HEK293 (cell line): ENCODE measurements around the gene SCTR.

Source experiments
- GFI1B ChIP-seq: fragments of 450-650 bp; formaldehyde crosslinking; IDR thresholded peaks from 2 replicates; pipeline ENCODE4 v1.5.1; 2016; ENCODE audit warnings: missing biosample characterization, missing genetic modification characterization
- KLF1 ChIP-seq: fragments of 450-650 bp; formaldehyde crosslinking; IDR thresholded peaks from 2 replicates; pipeline ENCODE4 v1.5.1; 2016; ENCODE audit warnings: missing biosample characterization, missing genetic modification characterization
- KLF8 ChIP-seq: fragments of 450-650 bp; formaldehyde crosslinking; IDR thresholded peaks from 2 replicates; pipeline ENCODE4 v1.5.1; 2016; ENCODE audit warnings: missing biosample characterization, missing genetic modification characterization
- MYNN ChIP-seq: fragments of 450-650 bp; formaldehyde crosslinking; IDR thresholded peaks from 2 replicates; pipeline ENCODE4 v1.5.1; 2016; ENCODE audit warnings: missing biosample characterization, missing genetic modification characterization, borderline replicate concordance
- PRDM1 ChIP-seq: fragments of 450-650 bp; formaldehyde crosslinking; IDR thresholded peaks from 2 replicates; pipeline ENCODE4; 2016; ENCODE audit warnings: missing biosample characterization, missing genetic modification characterization
- SALL2 ChIP-seq: fragments of 450-650 bp; formaldehyde crosslinking; IDR thresholded peaks from 2 replicates; pipeline ENCODE4 v1.5.0; 2017; ENCODE audit warnings: missing biosample characterization, mild to moderate bottlenecking, missing genetic modification characterization, borderline replicate concordance
- SP7 ChIP-seq: fragments of 450-650 bp; formaldehyde crosslinking; IDR thresholded peaks from 2 replicates; pipeline ENCODE4 v1.5.1; 2016; ENCODE audit warnings: missing biosample characterization, missing genetic modification characterization
- TCF7L2 ChIP-seq: IDR thresholded peaks from 2 replicates; pipeline ENCODE4 v1.6.1; 2011; ENCODE audit warnings: low read depth, mild to moderate bottlenecking, inconsistent platforms, low read length, moderate library complexity, borderline replicate concordance
- YY1 ChIP-seq: fragments of 450-650 bp; formaldehyde crosslinking; IDR thresholded peaks from 2 replicates; pipeline ENCODE4 v1.5.1; 2018; ENCODE audit warnings: missing biosample characterization, missing genetic modification characterization
- ZFP41 ChIP-seq: fragments of 450-650 bp; formaldehyde crosslinking; IDR thresholded peaks from 2 replicates; pipeline ENCODE4 v1.5.1; 2016; ENCODE audit warnings: missing biosample characterization, missing genetic modification characterization, borderline replicate concordance
- ZNF19 ChIP-seq: fragments of 450-650 bp; formaldehyde crosslinking; IDR thresholded peaks from 2 replicates; pipeline ENCODE4; 2016; ENCODE audit warnings: missing biosample characterization, missing genetic modification characterization, low read depth
- ZNF23 ChIP-seq: fragments of 450-650 bp; formaldehyde crosslinking; IDR thresholded peaks from 2 replicates; pipeline ENCODE4 v1.5.1; 2016; ENCODE audit warnings: missing biosample characterization, missing genetic modification characterization, borderline replicate concordance
- ZNF24 ChIP-seq: fragments of 450-650 bp; formaldehyde crosslinking; IDR thresholded peaks from 2 replicates; pipeline ENCODE4 v1.5.1; 2016; ENCODE audit warnings: missing biosample characterization, missing genetic modification characterization
- ZNF394 ChIP-seq: fragments of 450-650 bp; formaldehyde crosslinking; IDR thresholded peaks from 2 replicates; pipeline ENCODE4 v1.5.1; 2016; ENCODE audit warnings: missing biosample characterization, missing genetic modification characterization, mild to moderate bottlenecking, moderate library complexity, borderline replicate concordance
- ZNF473 ChIP-seq: fragments of 450-650 bp; formaldehyde crosslinking; IDR thresholded peaks from 2 replicates; pipeline ENCODE4 v1.5.1; 2017; ENCODE audit warnings: missing biosample characterization, missing genetic modification characterization
- ZNF510 ChIP-seq: fragments of 450-650 bp; formaldehyde crosslinking; IDR thresholded peaks from 2 replicates; pipeline ENCODE4 v1.5.1; 2018; ENCODE audit warnings: mild to moderate bottlenecking, missing genetic modification characterization, missing biosample characterization; ENCODE audit not compliant: insufficient replicate concordance
- ZNF513 ChIP-seq: fragments of 450-650 bp; IDR thresholded peaks from 2 replicates; pipeline ENCODE4 v1.5.1; 2018; ENCODE audit warnings: missing biosample characterization, missing genetic modification characterization
- ZNF548 ChIP-seq: fragments of 450-650 bp; formaldehyde crosslinking; IDR thresholded peaks from 2 replicates; pipeline ENCODE4 v1.5.1; 2016; ENCODE audit warnings: missing biosample characterization, missing genetic modification characterization
- ZNF629 ChIP-seq: fragments of 450-650 bp; formaldehyde crosslinking; IDR thresholded peaks from 2 replicates; pipeline ENCODE4 v1.5.1; 2017; ENCODE audit warnings: missing biosample characterization, missing genetic modification characterization
- ZNF660 ChIP-seq: fragments of 450-650 bp; IDR thresholded peaks from 2 replicates; pipeline ENCODE4 v1.5.1; 2018; ENCODE audit warnings: missing biosample characterization, mild to moderate bottlenecking, missing genetic modification characterization
- ZNF670 ChIP-seq: fragments of 450-650 bp; formaldehyde crosslinking; IDR thresholded peaks from 2 replicates; pipeline ENCODE4 v1.5.1; 2016; ENCODE audit warnings: missing biosample characterization, missing genetic modification characterization, low read depth
- ZNF776 ChIP-seq: fragments of 450-650 bp; formaldehyde crosslinking; IDR thresholded peaks from 2 replicates; pipeline ENCODE4 v1.5.0; 2017; ENCODE audit warnings: missing biosample characterization, missing genetic modification characterization, borderline replicate concordance
- ZNF830 ChIP-seq: fragments of 450-650 bp; IDR thresholded peaks from 2 replicates; pipeline ENCODE4 v1.5.0; 2018; ENCODE audit warnings: missing biosample characterization, missing genetic modification characterization, low read depth, mild to moderate bottlenecking, moderate library complexity
- ZNF837 ChIP-seq: fragments of 450-650 bp; formaldehyde crosslinking; IDR thresholded peaks from 2 replicates; pipeline ENCODE4 v1.5.1; 2016; ENCODE audit warnings: missing biosample characterization, missing genetic modification characterization
- ZSCAN30 ChIP-seq: fragments of 450-650 bp; IDR thresholded peaks from 2 replicates; pipeline ENCODE4 v1.5.1; 2018; ENCODE audit warnings: missing biosample characterization, mild to moderate bottlenecking, missing genetic modification characterization, moderate library complexity
- TF ChIP-seq, protein P1 (sequence below): fragments of 450-650 bp; formaldehyde crosslinking; IDR thresholded peaks from 2 replicates; pipeline ENCODE4 v1.5.1; 2016; ENCODE audit warnings: missing biosample characterization, missing genetic modification characterization
- TF ChIP-seq, protein P2 (sequence below): fragments of 450-650 bp; formaldehyde crosslinking; IDR thresholded peaks from 2 replicates; pipeline ENCODE4 v1.5.1; 2017; ENCODE audit warnings: missing biosample characterization, missing genetic modification characterization
- TF ChIP-seq, protein P3 (sequence below): fragments of 450-650 bp; formaldehyde crosslinking; IDR thresholded peaks from 2 replicates; pipeline ENCODE4 v1.5.1; 2016; ENCODE audit warnings: missing biosample characterization, missing genetic modification characterization
- TF ChIP-seq, protein P4 (sequence below): fragments of 450-650 bp; formaldehyde crosslinking; IDR thresholded peaks from 2 replicates; pipeline ENCODE4 v1.5.1; 2016; ENCODE audit warnings: missing biosample characterization, missing genetic modification characterization
- TF ChIP-seq, protein P5 (sequence below): fragments of 450-650 bp; formaldehyde crosslinking; IDR thresholded peaks from 2 replicates; pipeline ENCODE4 v1.5.1; 2016; ENCODE audit warnings: missing biosample characterization, missing genetic modification characterization

SCTR gene

GRCh38 chr2:119431155-119431975 lies 92.9 kb downstream of the SCTR start, which contains the start of gene TMEM37 (continued):
- TF ChIP-seq ZNF23 (tag by site-specific recombination), result no peak
- TF ChIP-seq, protein P1, sequence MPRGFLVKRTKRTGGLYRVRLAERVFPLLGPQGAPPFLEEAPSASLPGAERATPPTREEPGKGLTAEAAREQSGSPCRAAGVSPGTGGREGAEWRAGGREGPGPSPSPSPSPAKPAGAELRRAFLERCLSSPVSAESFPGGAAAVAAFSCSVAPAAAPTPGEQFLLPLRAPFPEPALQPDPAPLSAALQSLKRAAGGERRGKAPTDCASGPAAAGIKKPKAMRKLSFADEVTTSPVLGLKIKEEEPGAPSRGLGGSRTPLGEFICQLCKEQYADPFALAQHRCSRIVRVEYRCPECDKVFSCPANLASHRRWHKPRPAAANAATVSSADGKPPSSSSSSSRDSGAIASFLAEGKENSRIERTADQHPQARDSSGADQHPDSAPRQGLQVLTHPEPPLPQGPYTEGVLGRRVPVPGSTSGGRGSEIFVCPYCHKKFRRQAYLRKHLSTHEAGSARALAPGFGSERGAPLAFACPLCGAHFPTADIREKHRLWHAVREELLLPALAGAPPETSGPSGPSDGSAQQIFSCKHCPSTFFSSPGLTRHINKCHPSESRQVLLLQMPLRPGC (tag by site-specific recombination), result no peak
- no peak for TF ChIP-seq PRDM1 (tag by site-specific recombination)
- TF ChIP-seq TCF7L2, result peak; percentile 55; the same call in 1 of the 2 replicates
- TF ChIP-seq, protein P2, sequence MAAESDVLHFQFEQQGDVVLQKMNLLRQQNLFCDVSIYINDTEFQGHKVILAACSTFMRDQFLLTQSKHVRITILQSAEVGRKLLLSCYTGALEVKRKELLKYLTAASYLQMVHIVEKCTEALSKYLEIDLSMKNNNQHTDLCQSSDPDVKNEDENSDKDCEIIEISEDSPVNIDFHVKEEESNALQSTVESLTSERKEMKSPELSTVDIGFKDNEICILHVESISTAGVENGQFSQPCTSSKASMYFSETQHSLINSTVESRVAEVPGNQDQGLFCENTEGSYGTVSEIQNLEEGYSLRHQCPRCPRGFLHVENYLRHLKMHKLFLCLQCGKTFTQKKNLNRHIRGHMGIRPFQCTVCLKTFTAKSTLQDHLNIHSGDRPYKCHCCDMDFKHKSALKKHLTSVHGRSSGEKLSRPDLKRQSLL (tag by site-specific recombination), result no peak
- peak; percentile 87 for TF ChIP-seq KLF1 (tag by site-specific recombination)
- no peak for TF ChIP-seq ZFP41 (tag by site-specific recombination)
- TF ChIP-seq ZNF473 (tag by site-specific recombination), result no peak
- peak; percentile 51; the same call in 1 of the 2 replicates for TF ChIP-seq ZNF394 (tag by site-specific recombination)
- TF ChIP-seq, protein P3, sequence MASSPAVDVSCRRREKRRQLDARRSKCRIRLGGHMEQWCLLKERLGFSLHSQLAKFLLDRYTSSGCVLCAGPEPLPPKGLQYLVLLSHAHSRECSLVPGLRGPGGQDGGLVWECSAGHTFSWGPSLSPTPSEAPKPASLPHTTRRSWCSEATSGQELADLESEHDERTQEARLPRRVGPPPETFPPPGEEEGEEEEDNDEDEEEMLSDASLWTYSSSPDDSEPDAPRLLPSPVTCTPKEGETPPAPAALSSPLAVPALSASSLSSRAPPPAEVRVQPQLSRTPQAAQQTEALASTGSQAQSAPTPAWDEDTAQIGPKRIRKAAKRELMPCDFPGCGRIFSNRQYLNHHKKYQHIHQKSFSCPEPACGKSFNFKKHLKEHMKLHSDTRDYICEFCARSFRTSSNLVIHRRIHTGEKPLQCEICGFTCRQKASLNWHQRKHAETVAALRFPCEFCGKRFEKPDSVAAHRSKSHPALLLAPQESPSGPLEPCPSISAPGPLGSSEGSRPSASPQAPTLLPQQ (tag by site-specific recombination), result peak; percentile 47; the same call in 1 of the 2 replicates
- TF ChIP-seq MYNN (tag by site-specific recombination), result no peak
- TF ChIP-seq ZNF513 (tag by site-specific recombination), result no peak
- TF ChIP-seq ZNF660 (tag by site-specific recombination), result no peak
- TF ChIP-seq ZNF830 (tag by site-specific recombination), result no peak
- no peak for TF ChIP-seq GFI1B
- 0 out of 2 replicates have a peak, but pooled peaks have one; percentile 38 for TF ChIP-seq ZSCAN30 (tag by site-specific recombination)
- no peak for TF ChIP-seq ZNF510 (tag by site-specific recombination)
- TF ChIP-seq ZNF24 (tag by site-specific recombination), result no peak; the same call in 1 of the 2 replicates
- no peak for TF ChIP-seq SALL2 (tag by site-specific recombination)
- TF ChIP-seq, protein P4, sequence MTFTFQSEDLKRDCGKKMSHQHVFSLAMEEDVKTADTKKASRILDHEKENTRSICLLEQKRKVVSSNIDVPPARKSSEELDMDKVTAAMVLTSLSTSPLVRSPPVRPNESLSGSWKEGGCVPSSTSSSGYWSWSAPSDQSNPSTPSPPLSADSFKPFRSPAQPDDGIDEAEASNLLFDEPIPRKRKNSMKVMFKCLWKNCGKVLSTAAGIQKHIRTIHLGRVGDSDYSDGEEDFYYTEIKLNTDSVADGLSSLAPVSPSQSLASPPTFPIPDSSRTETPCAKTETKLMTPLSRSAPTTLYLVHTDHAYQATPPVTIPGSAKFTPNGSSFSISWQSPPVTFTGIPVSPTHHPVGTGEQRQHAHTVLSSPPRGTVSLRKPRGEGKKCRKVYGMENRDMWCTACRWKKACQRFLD, result no peak
- peak; percentile 63 for TF ChIP-seq KLF8 (tag by site-specific recombination)
- no peak for TF ChIP-seq ZNF548 (tag by site-specific recombination)
- no peak for TF ChIP-seq ZNF776
- no peak for TF ChIP-seq YY1 (tag by site-specific recombination)
- TF ChIP-seq ZNF837 (tag by site-specific recombination), result no peak
- TF ChIP-seq, protein P5, sequence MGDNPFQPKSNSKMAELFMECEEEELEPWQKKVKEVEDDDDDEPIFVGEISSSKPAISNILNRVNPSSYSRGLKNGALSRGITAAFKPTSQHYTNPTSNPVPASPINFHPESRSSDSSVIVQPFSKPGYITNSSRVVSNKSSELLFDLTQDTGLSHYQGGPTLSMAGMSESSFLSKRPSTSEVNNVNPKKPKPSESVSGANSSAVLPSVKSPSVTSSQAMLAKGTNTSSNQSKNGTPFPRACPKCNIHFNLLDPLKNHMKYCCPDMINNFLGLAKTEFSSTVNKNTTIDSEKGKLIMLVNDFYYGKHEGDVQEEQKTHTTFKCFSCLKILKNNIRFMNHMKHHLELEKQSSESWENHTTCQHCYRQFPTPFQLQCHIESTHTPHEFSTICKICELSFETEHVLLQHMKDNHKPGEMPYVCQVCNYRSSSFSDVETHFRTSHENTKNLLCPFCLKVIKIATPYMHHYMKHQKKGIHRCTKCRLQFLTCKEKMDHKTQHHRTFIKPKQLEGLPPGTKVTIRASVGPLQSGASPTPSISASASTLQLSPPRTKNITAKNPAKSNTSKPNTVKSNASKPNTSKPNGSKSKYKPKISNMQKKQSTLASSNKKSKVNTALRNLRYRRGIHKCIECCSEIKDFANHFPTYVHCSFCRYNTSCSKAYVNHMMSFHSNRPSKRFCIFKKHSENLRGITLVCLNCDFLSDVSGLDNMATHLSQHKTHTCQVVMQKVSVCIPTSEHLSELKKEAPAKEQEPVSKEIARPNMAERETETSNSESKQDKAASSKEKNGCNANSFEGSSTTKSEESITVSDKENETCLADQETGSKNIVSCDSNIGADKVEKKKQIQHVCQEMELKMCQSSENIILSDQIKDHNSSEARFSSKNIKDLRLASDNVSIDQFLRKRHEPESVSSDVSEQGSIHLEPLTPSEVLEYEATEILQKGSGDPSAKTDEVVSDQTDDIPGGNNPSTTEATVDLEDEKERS (tag by site-specific recombination), result no peak
- peak; percentile 56; the same call in 1 of the 2 replicates for TF ChIP-seq ZNF629
- TF ChIP-seq ZNF19, result no peak
- no peak for TF ChIP-seq ZNF670 (tag by site-specific recombination)
- TF ChIP-seq SP7 (tag by site-specific recombination), result peak; percentile 90
